ENCODE measurements around the gene RAD18. TPM values are rescaled to one million over a fixed set of nuclear protein-coding genes. Genes with fewer than 3 reads are reported as not detected.
A peak's percentile ranks its signal among the peaks of the same experiment; 100 is the strongest.

Gene RAD18
- total and polyA plus RNA-seq, 10 donors, result 1.6 to 20.7 (median 12.4) TPM

- peaks cover 0 to 13% (median 7%) of the 10 kb centered on the region in 8 donors for H3K9me3 ChIP-seq
- WGBS, 5 donors, result 89 to 95% (median 90%) methylated on average over 2 of the region's 2 CpGs
- no peak overlapping the region for H3K4me3 ChIP-seq
- TF ChIP-seq POLR2AphosphoS5 (IDR thresholded peaks at IDR 0.05) (no peak), CTCF (IDR thresholded peaks at IDR 0.05 in 8 of 11, conservative IDR thresholded peaks at IDR 0.05 in 3 of 11) (no peak), POLR2A (IDR thresholded peaks at IDR 0.05) (no peak)
- no peak overlapping the region for H3K27ac ChIP-seq
- peaks cover 0 to 30% (median 0%) of the 10 kb centered on the region in 7 donors for H3K27me3 ChIP-seq (replicated peaks in 1 of 7)
- intact Hi-C loops (cut with DNase I; ENCODE audit: low total_unique reads), result loop anchor here (5.0 kb wide), 1 partner anchor 328 kb away; no protein-coding TSS in a partner anchor
- no peaks in the 10 kb centered on the region for H3K36me3 ChIP-seq
- peaks cover 0 to 6% (median 0%) of the 10 kb centered on the region in 6 donors for H3K4me1 ChIP-seq
- DNase-seq, result no peak
Observed at GRCh38 chr3:8974458-8974857, 11.2 kb upstream of the RAD18 start.

GRCh38 chr3:8972639-8973038 is 9.4 kb upstream of the RAD18 start:
- H3K4me1 ChIP-seq, result peaks cover 0 to 6% (median 0%) of the 10 kb centered on the region in 6 donors
- H3K9me3 ChIP-seq, result no peaks in the 10 kb centered on the region
- no peaks in the 10 kb centered on the region for H3K36me3 ChIP-seq
- no peak overlapping the region for H3K4me3 ChIP-seq
- intact Hi-C loops (cut with DNase I; ENCODE audit: low total_unique reads), result loop anchor here (5.0 kb wide), 1 partner anchor 330 kb away; no protein-coding TSS in a partner anchor
- TF ChIP-seq POLR2AphosphoS5 (IDR thresholded peaks at IDR 0.05) (no peak), CTCF (IDR thresholded peaks at IDR 0.05 in 8 of 11, conservative IDR thresholded peaks at IDR 0.05 in 3 of 11) (no peak), POLR2A (IDR thresholded peaks at IDR 0.05) (no peak)
- DNase-seq, result no peak
- WGBS, 5 donors, result 90 to 96% (median 92%) methylated on average over 2 of the region's 2 CpGs
- H3K27me3 ChIP-seq (replicated peaks in 1 of 7), result peaks cover 0 to 38% (median 0%) of the 10 kb centered on the region in 7 donors
- no peak overlapping the region for H3K27ac ChIP-seq

GRCh38 chr3:8970971-8971589 is 7.8 kb upstream of the RAD18 start:
- TF ChIP-seq POLR2A (IDR thresholded peaks at IDR 0.05), result no peak
- TF ChIP-seq CTCF (IDR thresholded peaks at IDR 0.05 in 8 of 11, conservative IDR thresholded peaks at IDR 0.05 in 3 of 11), result peak; percentile 90 to 97 (median 93)
- no peak for TF ChIP-seq POLR2AphosphoS5 (IDR thresholded peaks at IDR 0.05)
- Histone ChIP-seq H3K9me3 (no peaks in the 10 kb centered on the region), H3K36me3 (no peaks in the 10 kb centered on the region), H3K4me1 (peaks cover 0 to 6% (median 0%) of the 10 kb centered on the region in 6 donors), H3K27me3 (replicated peaks in 1 of 7) (peaks cover 0 to 23% (median 0%) of the 10 kb centered on the region in 7 donors), H3K4me3 (no peak overlapping the region), H3K27ac (no peak overlapping the region)
- DNase-seq, result peak; percentile 78
- intact Hi-C loops (cut with DNase I; ENCODE audit: low total_unique reads), result loop anchor here (5.0 kb wide), 1 partner anchor 331 kb away; no protein-coding TSS in a partner anchor
- 1% methylated on average over 7 of the region's 7 CpGs for WGBS, 5 donors

- no peak for DNase-seq
- intact Hi-C loops (cut with DNase I; ENCODE audit: low total_unique reads), result no loop called here
- Histone ChIP-seq H3K27ac (no peak overlapping the region), H3K4me1 (peaks cover 0 to 6% (median 0%) of the 10 kb centered on the region in 6 donors), H3K4me3 (no peak overlapping the region), H3K27me3 (replicated peaks in 1 of 7) (peaks cover 0 to 21% (median 0%) of the 10 kb centered on the region in 7 donors), H3K36me3 (no peaks in the 10 kb centered on the region), H3K9me3 (no peaks in the 10 kb centered on the region)
- TF ChIP-seq POLR2A (IDR thresholded peaks at IDR 0.05) (no peak), POLR2AphosphoS5 (IDR thresholded peaks at IDR 0.05) (no peak), CTCF (IDR thresholded peaks at IDR 0.05 in 8 of 11, conservative IDR thresholded peaks at IDR 0.05 in 3 of 11) (no peak)
- WGBS, 5 donors, result 66 to 86% (median 75%) methylated on average over 4 of the region's 4 CpGs
Observed at GRCh38 chr3:8969241-8969640, 6.0 kb upstream of the RAD18 start.

Data from spleen (tissue), 11 donors.